ENCODE data around the gene BHLHE40. TPM values are rescaled to one million over a fixed set of nuclear protein-coding genes. Genes with fewer than 3 reads are reported as not detected.
"Not testable (repeated sequence)": the region's sequence is repeated elsewhere in the genome, so short reads cannot be mapped to it uniquely, and the experiment has no call there.

The BHLHE40 gene
- total and polyA plus RNA-seq, 9 donors = 13.2 to 38.2 (median 24.4) TPM

DNA sequence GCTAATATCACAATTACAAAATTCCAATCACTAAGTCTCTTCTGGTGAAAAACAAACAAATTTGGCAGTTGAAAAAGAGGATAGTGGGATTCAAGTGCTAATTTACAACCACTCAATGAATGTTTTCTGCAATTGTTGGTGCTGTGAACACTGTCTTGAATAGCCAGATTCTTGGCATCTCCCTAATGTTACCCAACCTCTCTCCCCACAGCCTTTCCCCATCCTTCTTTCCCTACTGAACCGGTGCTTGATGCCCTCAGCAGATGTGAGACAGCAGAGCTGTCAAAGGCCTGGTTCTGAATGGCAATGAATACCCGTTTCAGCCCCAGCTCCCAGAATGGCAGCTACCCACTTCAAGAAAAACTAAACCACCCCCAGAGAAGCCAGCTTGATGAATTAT, 22.5 kb upstream of the BHLHE40 start:
- Histone ChIP-seq H3K27me3 (ENCODE audit: control insufficient read depth, insufficient read depth, low read length) (no peaks in the 10 kb centered on the region), H3K4me1 (ENCODE audit: control insufficient read depth, insufficient read depth, low read length) (no peaks in the 10 kb centered on the region), H3K4me3 (ENCODE audit: low read length) (no peak overlapping the region), H3K36me3 (ENCODE audit: control insufficient read depth, insufficient read depth, low read length) (no peaks in the 10 kb centered on the region), H3K27ac (ENCODE audit: low read length) (no peak overlapping the region), H3K9me3 (replicated peaks; ENCODE audit: control insufficient read depth, low read depth, low read length) (peaks cover 3% of the 10 kb centered on the region)
- DNase-seq = no peak
- 50% methylated on average over 1 of the region's 2 CpGs for WGBS (ENCODE audit: insufficient coverage)

DNA sequence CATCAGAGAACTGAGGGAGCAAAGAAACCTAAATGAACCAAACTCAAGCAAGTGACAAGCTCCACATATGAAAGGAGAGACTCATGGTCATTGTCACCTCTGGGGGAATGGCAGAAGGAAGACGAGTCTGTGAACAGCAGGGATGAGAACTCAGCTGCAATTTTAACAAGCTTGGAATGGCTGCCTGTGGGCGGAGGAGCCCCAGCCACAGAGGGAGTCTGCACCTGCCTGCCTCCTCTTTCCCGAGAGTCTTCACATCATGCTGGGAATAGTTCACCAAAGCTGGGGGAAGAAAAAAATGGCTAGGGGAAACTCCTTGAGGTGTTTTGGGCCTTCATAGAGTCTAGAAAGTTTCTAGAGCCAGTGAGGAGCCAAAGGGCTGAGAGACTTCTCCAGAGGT, 21.3 kb upstream of the BHLHE40 start:
- Histone ChIP-seq H3K36me3 (ENCODE audit: control insufficient read depth, insufficient read depth, low read length) (no peaks in the 10 kb centered on the region), H3K4me3 (ENCODE audit: low read length) (no peak overlapping the region), H3K4me1 (ENCODE audit: control insufficient read depth, insufficient read depth, low read length) (no peaks in the 10 kb centered on the region), H3K9me3 (replicated peaks; ENCODE audit: control insufficient read depth, low read depth, low read length) (peaks cover 3% of the 10 kb centered on the region), H3K27ac (ENCODE audit: low read length) (no peak overlapping the region), H3K27me3 (ENCODE audit: control insufficient read depth, insufficient read depth, low read length) (no peaks in the 10 kb centered on the region)
- no peak for DNase-seq
- WGBS (ENCODE audit: insufficient coverage) = 13% methylated on average over 1 of the region's 3 CpGs

GRCh38 chr3:4959180-4959579, 20.1 kb upstream of the BHLHE40 start:
- no peaks in the 10 kb centered on the region for H3K27me3 ChIP-seq (ENCODE audit: control insufficient read depth, insufficient read depth, low read length)
- no peaks in the 10 kb centered on the region for H3K36me3 ChIP-seq (ENCODE audit: control insufficient read depth, insufficient read depth, low read length)
- no peak overlapping the region for H3K27ac ChIP-seq (ENCODE audit: low read length)
- H3K9me3 ChIP-seq (replicated peaks; ENCODE audit: control insufficient read depth, low read depth, low read length) = peaks cover 3% of the 10 kb centered on the region
- no peak for DNase-seq
- H3K4me3 ChIP-seq (ENCODE audit: low read length) = no peak overlapping the region
- WGBS (ENCODE audit: insufficient coverage) = no CpG with 5 or more reads among the region's 4 CpGs
- H3K4me1 ChIP-seq (ENCODE audit: control insufficient read depth, insufficient read depth, low read length) = no peaks in the 10 kb centered on the region

- 100% methylated on average over 2 of the region's 2 CpGs for WGBS (ENCODE audit: insufficient coverage)
- not testable (repeated sequence) for H3K27ac ChIP-seq (ENCODE audit: low read length); H3K36me3 ChIP-seq (ENCODE audit: control insufficient read depth, insufficient read depth, low read length); H3K4me1 ChIP-seq (ENCODE audit: control insufficient read depth, insufficient read depth, low read length); H3K4me3 ChIP-seq (ENCODE audit: low read length); DNase-seq; H3K9me3 ChIP-seq (replicated peaks; ENCODE audit: control insufficient read depth, low read depth, low read length); H3K27me3 ChIP-seq (ENCODE audit: control insufficient read depth, insufficient read depth, low read length)
Observed at GRCh38 chr3:4961865-4962264, 17.4 kb upstream of the BHLHE40 start.

- peaks cover 3% of the 10 kb centered on the region for H3K9me3 ChIP-seq (replicated peaks; ENCODE audit: control insufficient read depth, low read depth, low read length)
- H3K27me3 ChIP-seq (ENCODE audit: control insufficient read depth, insufficient read depth, low read length) = no peaks in the 10 kb centered on the region
- no peak overlapping the region for H3K4me3 ChIP-seq (ENCODE audit: low read length)
- WGBS (ENCODE audit: insufficient coverage) = no CpG with 5 or more reads among the region's 1 CpG
- no peak for DNase-seq
- H3K36me3 ChIP-seq (ENCODE audit: control insufficient read depth, insufficient read depth, low read length) = no peaks in the 10 kb centered on the region
- H3K27ac ChIP-seq (ENCODE audit: low read length) = no peak overlapping the region
- no peaks in the 10 kb centered on the region for H3K4me1 ChIP-seq (ENCODE audit: control insufficient read depth, insufficient read depth, low read length)
Observed at GRCh38 chr3:4963669-4964570, 15.3 kb upstream of the BHLHE40 start.

- H3K4me3 ChIP-seq (ENCODE audit: low read length); H3K27me3 ChIP-seq (ENCODE audit: control insufficient read depth, insufficient read depth, low read length); H3K9me3 ChIP-seq (replicated peaks; ENCODE audit: control insufficient read depth, low read depth, low read length); H3K27ac ChIP-seq (ENCODE audit: low read length); H3K36me3 ChIP-seq (ENCODE audit: control insufficient read depth, insufficient read depth, low read length); H3K4me1 ChIP-seq (ENCODE audit: control insufficient read depth, insufficient read depth, low read length); DNase-seq: not testable (repeated sequence)
- WGBS (ENCODE audit: insufficient coverage) = 47% methylated on average over 2 of the region's 5 CpGs
Observed at GRCh38 chr3:4966006-4966405, 13.2 kb upstream of the BHLHE40 start.

DNA sequence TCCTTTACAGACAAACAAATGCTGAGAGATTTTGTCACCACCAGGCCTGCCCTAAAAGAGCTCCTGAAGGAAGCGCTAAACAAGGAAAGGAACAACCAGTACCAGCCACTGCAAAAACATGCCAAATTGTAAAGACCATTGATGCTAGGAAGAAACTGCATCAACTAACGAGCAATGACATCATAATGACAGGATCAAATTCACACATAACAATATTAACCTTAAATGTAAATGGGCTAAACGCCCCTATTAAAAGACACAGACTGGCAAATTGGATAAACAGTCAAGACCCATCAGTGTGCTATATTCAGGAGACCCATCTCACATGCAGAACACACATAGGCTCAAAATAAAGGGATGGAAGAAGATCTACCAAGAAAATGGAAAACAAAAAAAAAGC, 11.6 kb upstream of the BHLHE40 start:
- not testable (repeated sequence) for H3K4me1 ChIP-seq (ENCODE audit: control insufficient read depth, insufficient read depth, low read length); H3K36me3 ChIP-seq (ENCODE audit: control insufficient read depth, insufficient read depth, low read length); H3K27me3 ChIP-seq (ENCODE audit: control insufficient read depth, insufficient read depth, low read length); H3K9me3 ChIP-seq (replicated peaks; ENCODE audit: control insufficient read depth, low read depth, low read length); H3K4me3 ChIP-seq (ENCODE audit: low read length); H3K27ac ChIP-seq (ENCODE audit: low read length); DNase-seq
- WGBS (ENCODE audit: insufficient coverage) = no CpG with 5 or more reads among the region's 3 CpGs

- DNase-seq; H3K9me3 ChIP-seq (replicated peaks; ENCODE audit: control insufficient read depth, low read depth, low read length); H3K27ac ChIP-seq (ENCODE audit: low read length); H3K36me3 ChIP-seq (ENCODE audit: control insufficient read depth, insufficient read depth, low read length); H3K4me3 ChIP-seq (ENCODE audit: low read length); H3K4me1 ChIP-seq (ENCODE audit: control insufficient read depth, insufficient read depth, low read length); H3K27me3 ChIP-seq (ENCODE audit: control insufficient read depth, insufficient read depth, low read length): not testable (repeated sequence)
- WGBS (ENCODE audit: insufficient coverage) = 100% methylated on average over 2 of the region's 6 CpGs
Observed at GRCh38 chr3:4971437-4971836, 7.8 kb upstream of the BHLHE40 start.

GRCh38 chr3:4971838-4972237, 7.4 kb upstream of the BHLHE40 start:
- Histone ChIP-seq H3K27me3 (ENCODE audit: control insufficient read depth, insufficient read depth, low read length) (no peaks in the 10 kb centered on the region), H3K4me1 (ENCODE audit: control insufficient read depth, insufficient read depth, low read length) (peaks cover 5% of the 10 kb centered on the region), H3K9me3 (replicated peaks; ENCODE audit: control insufficient read depth, low read depth, low read length) (no peaks in the 10 kb centered on the region), H3K4me3 (ENCODE audit: low read length) (no peak overlapping the region), H3K27ac (ENCODE audit: low read length) (no peak overlapping the region), H3K36me3 (ENCODE audit: control insufficient read depth, insufficient read depth, low read length) (no peaks in the 10 kb centered on the region)
- DNase-seq = no peak
- WGBS (ENCODE audit: insufficient coverage) = no CpG with 5 or more reads among the region's 3 CpGs

DNA sequence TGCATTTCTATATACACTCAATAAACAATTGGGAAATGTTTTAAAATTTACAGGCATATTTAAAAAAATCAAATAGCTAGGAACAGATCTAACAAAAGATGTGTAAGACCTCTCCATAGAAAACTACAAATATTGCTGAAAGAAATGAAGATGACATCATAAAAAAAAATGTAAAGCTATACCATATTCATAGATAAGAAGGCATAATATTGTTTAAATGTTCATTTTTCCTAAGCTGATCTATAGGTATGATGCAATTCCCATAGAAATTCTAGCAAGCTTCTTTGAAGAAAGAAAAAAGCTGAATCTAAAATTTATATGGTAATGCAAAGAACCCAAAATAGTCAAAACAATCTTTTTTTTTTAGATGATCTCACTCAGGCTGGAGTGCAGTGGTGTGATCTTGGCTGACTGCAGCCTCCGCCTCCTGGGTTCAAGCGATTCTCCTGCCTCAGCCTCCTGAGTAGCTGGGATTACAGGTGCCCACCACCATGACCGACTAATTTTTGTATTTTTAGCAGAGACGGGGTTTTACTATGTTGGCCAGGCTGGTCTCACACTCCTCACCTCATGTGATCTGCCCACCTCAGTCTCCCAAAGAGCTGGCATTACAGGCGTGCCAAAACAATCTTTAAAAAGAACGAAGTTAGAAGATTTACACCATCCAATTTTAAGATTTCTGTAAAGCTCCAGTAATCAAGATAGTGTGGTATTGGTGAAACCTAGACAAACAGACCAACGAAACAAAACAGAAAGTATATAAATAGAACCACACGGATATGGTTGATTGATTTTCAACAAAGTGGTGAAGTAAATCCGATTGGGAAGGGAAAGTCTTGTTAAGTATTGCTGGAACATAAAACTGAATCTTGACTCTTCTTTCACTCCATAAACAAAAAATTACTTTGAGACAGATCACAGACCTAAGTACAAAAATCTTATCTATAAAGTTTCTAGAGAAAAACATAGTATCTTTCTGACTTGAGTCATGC, 6.3 kb upstream of the BHLHE40 start:
- Histone ChIP-seq H3K9me3 (replicated peaks; ENCODE audit: control insufficient read depth, low read depth, low read length) (no peaks in the 10 kb centered on the region), H3K27me3 (ENCODE audit: control insufficient read depth, insufficient read depth, low read length) (no peaks in the 10 kb centered on the region), H3K36me3 (ENCODE audit: control insufficient read depth, insufficient read depth, low read length) (no peaks in the 10 kb centered on the region), H3K4me1 (ENCODE audit: control insufficient read depth, insufficient read depth, low read length) (peaks cover 17% of the 10 kb centered on the region), H3K27ac (ENCODE audit: low read length) (no peak overlapping the region), H3K4me3 (ENCODE audit: low read length) (no peak overlapping the region)
- no CpG with 5 or more reads among the region's 9 CpGs for WGBS (ENCODE audit: insufficient coverage)
- DNase-seq = no peak
